ENCODE results near the gene TANGO2. TPM values are rescaled to one million over a fixed set of nuclear protein-coding genes. Genes with fewer than 3 reads are reported as not detected.

TANGO2 gene
- total and polyA plus RNA-seq, 9 of the 15 experiments (the other 6 are each of a cell fraction or from before 2014, with no cell fraction given): 15.5 to 94.9 (median 70.1) TPM

GRCh38 chr22:20058989-20059770, 38.3 kb downstream of the TANGO2 start (continued):
- TF ChIP-seq ATF4 (CRISPR knock-in tag; IDR thresholded peaks at IDR 0.05) (peak; percentile 31), ZHX1 (conservative IDR thresholded peaks at IDR 0.05; ENCODE audit: low read length) (no peak; the same call in none of the 2 replicates), TSC22D4 (tag; IDR thresholded peaks at IDR 0.05) (no peak), EWSR1 (IDR thresholded peaks at IDR 0.05; ENCODE audit: borderline replicate concordance, low read depth, partially characterized antibody) (no peak), KLF1 (tag; IDR thresholded peaks at IDR 0.05) (no peak), ATF1 (CRISPR knock-in tag; IDR thresholded peaks at IDR 0.05) (no peak), ATF1 (tag; IDR thresholded peaks at IDR 0.05) (peak; percentile 87), BCL6 (CRISPR knock-in tag; IDR thresholded peaks at IDR 0.05) (no peak), ZNF695 (CRISPR knock-in tag; IDR thresholded peaks at IDR 0.05) (0 out of 2 replicates have a peak, but pooled peaks have one; percentile 66), E4F1 (CRISPR knock-in tag; IDR thresholded peaks at IDR 0.05; ENCODE audit: borderline replicate concordance) (no peak), SRSF9 (IDR thresholded peaks at IDR 0.05; ENCODE audit: borderline replicate concordance, low read depth, low read length) (no peak), CHCHD3 (CRISPR knock-in tag; IDR thresholded peaks at IDR 0.05) (0 out of 2 replicates have a peak, but pooled peaks have one; percentile 76), SMAD4 (CRISPR knock-in tag; conservative IDR thresholded peaks at IDR 0.05) (no peak; the same call in 1 of the 2 replicates), ZNF174 (CRISPR knock-in tag; IDR thresholded peaks at IDR 0.05) (no peak), RUNX1 (IDR thresholded peaks at IDR 0.05; ENCODE audit: low read depth) (peak; percentile 24; the same call in 1 of the 2 replicates), PRMT5 (CRISPR knock-in tag; IDR thresholded peaks at IDR 0.05) (no peak), RCOR1 (IDR thresholded peaks at IDR 0.05; ENCODE audit: borderline replicate concordance in 1 of 2, low read depth in 2 of 2, low read length in 2 of 2) (peak; percentile 66 to 90), TOE1 (IDR thresholded peaks at IDR 0.05; ENCODE audit: borderline replicate concordance) (no peak; the same call in 1 of the 2 replicates), TOE1 (CRISPR knock-in tag; IDR thresholded peaks at IDR 0.05; ENCODE audit: borderline replicate concordance, low read depth) (no peak), ZNF3 (CRISPR knock-in tag; IDR thresholded peaks at IDR 0.05) (no peak), SIRT6 (IDR thresholded peaks at IDR 0.05; ENCODE audit: low read depth, low read length) (no peak), EP400 (IDR thresholded peaks at IDR 0.05) (no peak)

Data from K562 (cell line).